ENCODE data around the gene METTL9.
"Not testable (repeated sequence)": the region's sequence is repeated elsewhere in the genome, so short reads cannot be mapped to it uniquely, and the experiment has no call there.

The METTL9 gene

GRCh38 chr16:21574372-21574771, 25.0 kb upstream of the METTL9 start:
- DNase-seq, result no peak

DNA sequence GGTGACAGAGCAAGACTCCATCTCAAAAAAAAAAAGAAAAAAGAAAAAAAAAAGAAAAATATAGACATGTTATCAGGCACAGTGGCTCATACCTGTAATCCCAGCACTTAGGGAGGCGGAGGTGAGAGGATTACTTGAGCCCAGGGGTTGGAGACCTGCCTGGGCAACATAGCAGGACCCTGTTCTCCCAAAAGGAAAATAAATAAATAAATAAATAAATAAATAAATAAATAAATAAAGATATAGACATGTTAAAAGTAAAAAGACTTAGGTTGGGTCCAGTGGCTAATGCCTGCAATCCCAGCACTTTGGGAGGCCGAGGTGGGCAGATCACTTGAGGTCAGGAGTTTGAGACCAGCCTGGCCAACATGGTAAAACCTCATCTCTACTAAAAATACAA, 23.1 kb upstream of the METTL9 start:
- DNase-seq, result not testable (repeated sequence)

DNA sequence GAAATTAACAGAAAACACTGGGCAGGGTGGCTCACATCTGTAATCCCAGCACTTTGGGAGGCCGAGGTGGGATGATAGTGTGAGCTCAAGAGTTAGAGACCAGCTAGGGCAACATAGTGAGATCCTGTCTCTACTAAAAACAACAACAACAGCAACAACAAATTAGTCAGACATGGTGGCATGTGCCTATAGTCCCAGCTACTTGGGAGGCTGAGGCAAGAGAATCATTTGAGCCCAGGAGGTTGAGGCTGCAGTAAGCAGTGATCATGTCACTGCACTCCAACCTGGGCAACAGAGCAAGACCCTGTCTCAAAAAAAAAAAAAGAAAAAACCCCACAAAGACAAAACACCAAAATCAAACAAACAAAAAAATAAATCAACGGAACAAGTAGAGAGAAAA, 21.9 kb upstream of the METTL9 start:
- not testable (repeated sequence) for DNase-seq

- DNase-seq, result not testable (repeated sequence)
These were observed 21.1 kb upstream of the METTL9 start for GRCh38 chr16:21578311-21578710.

DNA sequence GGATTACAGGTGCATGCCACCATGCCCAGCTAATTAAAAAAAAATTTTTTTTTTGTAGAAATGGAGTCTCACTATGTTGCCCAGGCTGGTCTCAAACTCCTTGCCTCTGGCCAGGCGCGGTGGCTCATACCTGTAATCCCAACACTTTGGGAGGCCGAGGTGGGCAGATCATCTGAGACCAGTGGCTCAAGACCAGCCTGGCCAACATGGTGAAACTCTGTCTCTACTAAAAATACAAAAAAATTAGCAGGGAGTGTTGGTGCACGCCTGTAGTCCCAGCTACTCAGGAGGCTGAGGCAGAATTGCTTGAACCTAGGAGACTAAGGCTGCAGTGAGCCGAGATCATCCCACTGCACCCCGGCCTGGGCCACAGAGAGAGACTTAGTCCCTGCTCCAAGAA, 19.2 kb upstream of the METTL9 start:
- DNase-seq, result not testable (repeated sequence)

GRCh38 chr16:21580807-21581206, 18.6 kb upstream of the METTL9 start:
- DNase-seq, result no peak

GRCh38 chr16:21584817-21585216, 14.6 kb upstream of the METTL9 start:
- no peak for DNase-seq

DNA sequence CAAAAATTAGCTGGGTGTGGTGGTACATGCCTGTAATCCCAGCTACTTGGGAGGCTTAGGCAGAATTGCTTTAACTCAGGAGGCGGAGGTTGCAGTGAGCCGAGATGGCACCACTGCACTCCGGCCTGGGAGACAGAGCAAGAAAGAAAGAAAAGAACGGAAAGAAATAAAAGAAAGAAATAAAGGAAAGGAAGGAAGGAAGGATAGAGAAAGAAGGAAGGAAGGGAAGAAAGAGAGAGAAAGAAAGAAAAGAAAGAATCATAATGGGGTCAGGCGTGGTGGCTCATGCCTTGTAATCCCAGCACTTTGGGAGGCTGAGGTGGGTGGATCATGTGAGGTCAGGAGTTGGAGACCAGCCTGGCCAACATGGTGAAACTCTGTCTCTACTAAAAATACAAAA, 10.8 kb upstream of the METTL9 start:
- not testable (repeated sequence) for DNase-seq

DNA sequence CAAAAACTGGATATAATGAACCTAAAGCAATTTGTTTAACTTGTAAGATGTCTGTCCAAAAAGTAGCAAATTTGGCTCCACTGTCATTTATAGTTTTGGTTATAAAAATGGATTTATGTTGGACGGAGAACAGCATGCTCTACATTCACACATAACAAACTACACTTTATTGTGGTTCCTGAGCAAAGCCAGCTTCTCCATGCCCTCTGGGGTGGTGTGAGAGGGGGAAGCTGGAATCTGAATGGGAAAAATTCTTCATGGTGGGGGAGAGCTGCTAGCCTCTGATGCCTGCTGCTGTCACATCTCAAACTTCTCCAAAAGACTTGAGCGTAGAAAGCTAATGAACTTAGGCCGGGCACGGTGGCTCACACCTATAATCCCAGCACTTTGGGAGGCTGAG, 9.8 kb upstream of the METTL9 start:
- no peak for DNase-seq

DNA sequence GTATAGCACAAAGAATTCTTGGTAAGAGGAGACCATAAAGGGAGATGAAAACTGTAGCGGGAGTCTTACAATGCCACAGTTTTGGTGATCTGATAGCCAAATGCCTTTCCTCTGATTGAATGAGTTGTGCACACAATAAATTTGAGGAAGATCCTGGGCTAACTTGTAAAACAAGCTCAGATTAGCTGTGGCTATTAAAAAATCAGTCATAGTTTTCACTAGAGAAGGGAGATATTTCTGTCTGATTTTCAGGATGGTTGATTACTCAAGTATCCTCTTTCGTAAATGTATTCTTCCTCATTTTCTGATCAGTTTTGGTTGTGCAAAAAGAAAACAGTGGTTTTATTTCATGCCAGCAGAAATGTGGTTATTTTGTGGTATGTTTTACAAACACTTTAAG, 9.1 kb upstream of the METTL9 start:
- no peak for DNase-seq

DNA sequence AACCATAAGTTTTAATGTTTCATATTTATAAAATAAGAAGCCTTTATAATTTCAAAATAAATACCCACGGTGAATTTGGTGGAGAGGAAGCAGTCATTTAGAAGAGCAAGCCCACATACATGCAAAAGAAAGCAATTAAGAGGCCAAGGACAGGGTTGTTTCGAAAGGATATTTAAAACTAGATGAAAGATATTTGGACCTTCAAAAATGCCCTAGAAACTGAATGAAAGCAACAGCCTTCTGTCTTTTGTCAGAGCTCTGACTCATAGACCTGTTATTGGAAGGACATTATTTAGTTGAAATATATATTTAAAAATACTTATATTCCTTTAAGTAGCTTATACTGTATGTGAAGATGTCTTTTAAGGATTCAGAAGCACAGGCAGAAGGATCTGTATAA, 8.6 kb upstream of the METTL9 start:
- no peak for DNase-seq

- no peak for DNase-seq
These were observed 7.2 kb upstream of the METTL9 start for GRCh38 chr16:21592191-21592590.

- DNase-seq, result no peak
These were observed 5.7 kb upstream of the METTL9 start for GRCh38 chr16:21593530-21594289.

DNA sequence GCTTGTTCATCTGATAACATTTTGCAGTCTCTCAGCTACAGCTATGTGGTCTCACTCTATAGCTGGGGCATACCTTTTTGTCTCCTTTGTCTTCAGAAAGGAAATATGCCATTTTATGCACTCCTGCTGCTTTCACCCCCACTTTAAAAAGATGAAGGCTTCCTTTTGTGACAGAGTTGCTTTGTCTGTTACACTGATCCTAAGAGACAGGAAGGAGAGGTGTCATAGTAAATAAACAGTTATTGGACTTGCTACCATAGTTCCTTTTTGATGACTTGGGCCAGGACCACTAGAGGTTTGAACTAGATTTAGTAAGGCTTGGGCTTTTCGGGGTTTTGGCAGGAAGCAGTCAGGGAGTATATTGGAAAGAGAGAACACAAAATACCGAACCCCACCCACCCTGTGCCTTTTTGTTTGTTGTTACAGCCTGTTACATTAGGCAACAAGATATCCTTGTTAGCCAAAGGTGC, 1.8 kb upstream of the METTL9 start:
- DNase-seq, result no peak

GRCh38 chr16:21598206-21598605, 1.2 kb upstream of the METTL9 start:
- no peak for DNase-seq

DNA sequence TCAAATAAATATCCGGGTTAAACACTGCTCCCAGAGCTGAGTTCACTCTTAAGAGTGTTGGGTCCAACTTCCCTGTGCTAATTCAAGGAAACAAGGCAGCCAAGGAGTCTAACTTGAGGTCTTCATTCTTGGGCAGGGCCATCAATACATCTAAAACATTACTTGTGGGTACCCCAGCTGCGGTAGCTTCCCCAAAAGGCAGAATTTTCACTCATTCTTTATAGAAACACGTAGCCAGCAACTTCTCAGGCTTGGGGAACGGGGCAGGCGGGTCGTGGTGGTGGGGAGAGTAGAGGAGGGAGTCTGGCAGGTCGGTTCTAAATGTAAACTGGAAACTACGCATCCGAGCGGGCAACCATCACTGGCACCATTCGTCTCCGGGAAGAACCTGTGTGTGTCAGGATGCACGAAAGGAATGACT, 666 bp upstream of the METTL9 start:
- peak; percentile 51 for DNase-seq

- peak; percentile 74 for DNase-seq
These were observed 825 bp downstream of the METTL9 start for GRCh38 chr16:21600031-21600773.

- DNase-seq, result no peak
These were observed 3.4 kb downstream of the METTL9 start for GRCh38 chr16:21602785-21603184.

DNA sequence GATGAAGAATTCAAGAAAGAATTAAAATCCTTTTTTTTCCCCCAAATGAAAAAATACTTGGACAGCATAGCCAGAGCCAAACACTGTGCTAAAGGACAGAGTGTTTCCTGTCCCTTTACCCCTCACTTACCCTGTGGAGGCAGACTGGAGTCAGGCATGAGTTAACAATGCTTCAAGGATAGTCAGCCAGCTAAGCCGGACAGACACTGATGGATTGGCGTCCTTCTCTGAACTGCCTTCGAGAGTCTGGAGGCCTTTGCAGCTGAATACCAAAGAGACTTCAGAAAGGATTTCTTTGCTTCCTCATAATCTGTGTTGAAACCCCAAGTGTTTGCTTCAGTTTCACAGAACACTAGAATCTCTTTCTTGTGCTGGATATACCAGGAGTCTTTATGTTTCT, 4.6 kb downstream of the METTL9 start:
- no peak for DNase-seq

- not testable (repeated sequence) for DNase-seq
These were observed 6.5 kb downstream of the METTL9 start for GRCh38 chr16:21605848-21606247.

DNA sequence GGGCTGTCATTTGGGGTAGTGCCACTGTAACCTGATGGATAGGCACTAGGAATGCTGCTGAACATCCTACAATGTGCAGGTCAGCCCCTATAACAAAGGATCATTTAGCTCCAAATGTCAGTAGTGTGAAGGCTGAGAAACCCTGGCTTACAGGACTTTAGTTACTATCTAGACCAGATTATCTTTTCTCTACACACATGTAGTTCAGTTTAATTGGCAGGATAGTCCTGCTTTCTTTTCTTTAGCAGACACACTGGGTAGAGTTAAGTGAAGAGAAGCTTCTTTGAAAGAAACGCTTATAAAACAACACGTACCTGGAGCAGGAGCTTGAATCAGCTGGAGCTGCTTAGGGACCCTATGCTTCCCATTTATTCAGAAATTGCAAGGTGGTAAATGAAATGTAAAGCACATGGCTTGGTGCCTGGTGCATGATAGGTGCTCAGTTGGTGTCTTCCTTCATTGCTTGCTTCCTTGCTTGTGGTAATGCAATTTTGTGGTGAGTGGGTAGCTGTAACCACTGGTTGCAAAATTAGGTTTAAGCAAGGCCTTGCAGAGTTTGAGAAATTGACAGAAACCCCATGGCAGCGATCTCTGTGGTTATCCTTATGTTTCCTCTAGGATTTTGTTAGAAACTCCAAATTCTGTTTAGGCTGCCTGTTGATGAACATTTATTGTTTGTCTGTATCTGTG, 9.4 kb downstream of the METTL9 start:
- DNase-seq, result no peak

DNA sequence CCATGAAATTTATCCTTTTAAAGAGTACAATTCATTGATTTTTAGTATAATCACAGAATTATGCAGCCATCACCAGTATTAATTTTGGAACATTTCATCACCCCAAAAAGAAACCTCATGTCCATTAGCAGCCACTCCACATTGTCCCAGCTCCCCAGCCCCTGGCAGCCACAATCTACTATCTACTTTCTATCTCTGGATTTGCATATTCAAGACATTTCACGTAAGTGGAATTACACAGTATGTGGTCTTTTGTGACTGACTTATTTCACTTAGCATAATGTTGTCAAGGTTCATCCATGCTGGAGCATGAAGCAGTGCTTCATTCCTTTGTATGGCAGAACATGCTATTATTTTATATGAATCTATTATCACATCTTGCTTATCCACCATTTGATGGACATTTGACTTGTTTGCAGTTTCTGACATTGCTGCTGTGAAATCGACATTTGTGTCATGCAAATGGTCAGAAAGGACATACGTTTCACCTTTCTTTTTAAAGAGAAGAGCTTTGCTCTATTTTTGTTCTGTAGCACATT, 10.7 kb downstream of the METTL9 start:
- DNase-seq, result no peak

DNA sequence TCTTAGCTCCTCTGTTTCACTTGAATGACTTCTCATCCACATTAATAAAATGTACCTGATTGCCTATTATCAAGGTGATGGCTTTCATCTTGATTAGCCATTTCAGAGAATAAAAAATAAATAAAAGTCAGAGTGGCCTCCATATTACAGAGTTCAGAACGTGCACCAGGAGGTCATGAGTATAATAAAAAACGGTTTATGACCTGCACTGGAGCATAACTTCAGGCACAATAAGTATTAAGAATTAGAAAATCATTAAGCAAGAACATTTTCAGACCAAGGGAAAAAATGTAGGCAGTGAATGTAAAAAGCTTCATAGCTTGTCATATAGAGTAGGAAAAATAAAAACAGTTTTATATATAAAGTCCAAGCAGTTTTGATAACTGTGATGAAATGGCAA, 11.4 kb downstream of the METTL9 start:
- DNase-seq, result no peak

DNA sequence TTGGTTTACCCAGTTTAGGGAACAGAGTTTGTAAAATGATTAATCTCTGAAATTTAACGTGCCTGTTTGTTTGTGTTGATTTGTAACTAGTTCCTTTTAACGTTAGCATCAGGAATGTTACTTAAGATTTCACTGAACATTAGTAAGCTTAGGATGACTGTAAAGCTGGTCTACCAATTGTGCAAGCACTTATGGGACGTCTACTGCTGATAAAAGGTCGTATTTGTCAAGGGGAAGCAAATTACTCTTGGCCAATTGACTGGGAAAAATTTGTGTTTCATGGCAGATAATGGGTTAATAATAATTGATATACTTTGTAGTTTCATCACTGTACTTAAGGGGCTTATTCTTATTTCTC, 11.8 kb downstream of the METTL9 start:
- no peak for DNase-seq
